ENCODE measurements around the gene TMEM91.

DNA sequence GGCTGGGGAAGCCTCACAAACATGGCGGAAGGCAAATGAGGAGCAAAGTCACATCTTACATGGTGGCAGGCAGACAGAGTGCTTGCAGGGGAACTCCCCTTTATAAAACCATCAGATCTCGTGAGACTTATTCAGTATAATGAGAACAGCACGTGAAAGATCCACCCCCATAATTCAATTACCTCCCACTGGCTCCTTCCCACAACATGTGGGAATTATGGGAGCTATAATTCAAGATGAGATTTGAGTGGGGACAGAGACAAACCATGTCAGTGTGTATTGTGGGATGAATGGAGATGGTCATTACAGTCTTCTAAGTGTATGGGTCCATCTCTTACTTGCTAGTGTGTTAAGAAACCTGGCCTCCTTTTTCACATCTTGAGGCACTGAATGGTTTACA is 25.7 kb downstream of the TMEM91 start:
- TF ChIP-seq EP300 (IDR thresholded peaks at IDR 0.05; ENCODE audit: low read length): no peak
- no peak for TF ChIP-seq FOS (IDR thresholded peaks at IDR 0.05; ENCODE audit: extremely low read depth, insufficient read length)
- no peak for TF ChIP-seq CTCF (IDR thresholded peaks at IDR 0.05 in 2 of 3, conservative IDR thresholded peaks at IDR 0.05 in 1 of 3; ENCODE audit: insufficient read depth in 2 of 3, low read depth in 1 of 3, low read length in 3 of 3)
- TF ChIP-seq, protein P1, sequence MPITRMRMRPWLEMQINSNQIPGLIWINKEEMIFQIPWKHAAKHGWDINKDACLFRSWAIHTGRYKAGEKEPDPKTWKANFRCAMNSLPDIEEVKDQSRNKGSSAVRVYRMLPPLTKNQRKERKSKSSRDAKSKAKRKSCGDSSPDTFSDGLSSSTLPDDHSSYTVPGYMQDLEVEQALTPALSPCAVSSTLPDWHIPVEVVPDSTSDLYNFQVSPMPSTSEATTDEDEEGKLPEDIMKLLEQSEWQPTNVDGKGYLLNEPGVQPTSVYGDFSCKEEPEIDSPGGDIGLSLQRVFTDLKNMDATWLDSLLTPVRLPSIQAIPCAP (CRISPR knock-in tag; IDR thresholded peaks at IDR 0.05; ENCODE audit: borderline replicate concordance): no peak
- TF ChIP-seq ATF3 (IDR thresholded peaks at IDR 0.05): no peak
- TF ChIP-seq ATF3 (CRISPR knock-in tag; conservative IDR thresholded peaks at IDR 0.05): no peak
- TF ChIP-seq, protein P2, sequence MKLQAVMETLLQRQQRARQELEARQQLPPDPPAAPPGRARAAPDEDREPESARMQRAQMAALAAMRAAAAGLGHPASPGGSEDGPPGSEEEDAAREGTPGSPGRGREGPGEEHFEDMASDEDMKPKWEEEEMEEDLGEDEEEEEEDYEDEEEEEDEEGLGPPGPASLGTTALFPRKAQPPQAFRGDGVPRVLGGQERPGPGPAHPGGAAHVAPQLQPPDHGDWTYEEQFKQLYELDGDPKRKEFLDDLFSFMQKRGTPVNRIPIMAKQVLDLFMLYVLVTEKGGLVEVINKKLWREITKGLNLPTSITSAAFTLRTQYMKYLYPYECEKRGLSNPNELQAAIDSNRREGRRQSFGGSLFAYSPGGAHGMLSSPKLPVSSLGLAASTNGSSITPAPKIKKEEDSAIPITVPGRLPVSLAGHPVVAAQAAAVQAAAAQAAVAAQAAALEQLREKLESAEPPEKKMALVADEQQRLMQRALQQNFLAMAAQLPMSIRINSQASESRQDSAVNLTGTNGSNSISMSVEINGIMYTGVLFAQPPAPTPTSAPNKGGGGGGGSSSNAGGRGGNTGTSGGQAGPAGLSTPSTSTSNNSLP (IDR thresholded peaks at IDR 0.05; ENCODE audit: borderline replicate concordance, low read depth, low read length): no peak
- TF ChIP-seq, protein P3, sequence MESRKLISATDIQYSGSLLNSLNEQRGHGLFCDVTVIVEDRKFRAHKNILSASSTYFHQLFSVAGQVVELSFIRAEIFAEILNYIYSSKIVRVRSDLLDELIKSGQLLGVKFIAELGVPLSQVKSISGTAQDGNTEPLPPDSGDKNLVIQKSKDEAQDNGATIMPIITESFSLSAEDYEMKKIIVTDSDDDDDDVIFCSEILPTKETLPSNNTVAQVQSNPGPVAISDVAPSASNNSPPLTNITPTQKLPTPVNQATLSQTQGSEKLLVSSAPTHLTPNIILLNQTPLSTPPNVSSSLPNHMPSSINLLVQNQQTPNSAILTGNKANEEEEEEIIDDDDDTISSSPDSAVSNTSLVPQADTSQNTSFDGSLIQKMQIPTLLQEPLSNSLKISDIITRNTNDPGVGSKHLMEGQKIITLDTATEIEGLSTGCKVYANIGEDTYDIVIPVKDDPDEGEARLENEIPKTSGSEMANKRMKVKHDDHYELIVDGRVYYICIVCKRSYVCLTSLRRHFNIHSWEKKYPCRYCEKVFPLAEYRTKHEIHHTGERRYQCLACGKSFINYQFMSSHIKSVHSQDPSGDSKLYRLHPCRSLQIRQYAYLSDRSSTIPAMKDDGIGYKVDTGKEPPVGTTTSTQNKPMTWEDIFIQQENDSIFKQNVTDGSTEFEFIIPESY (CRISPR knock-in tag; IDR thresholded peaks at IDR 0.05): no peak
- no peak for TF ChIP-seq PHF20 (IDR thresholded peaks at IDR 0.05; ENCODE audit: partially characterized antibody)
- no peak for TF ChIP-seq CREB3 (tag; conservative IDR thresholded peaks at IDR 0.05; ENCODE audit: low read depth)
- TF ChIP-seq THAP7 (CRISPR knock-in tag; IDR thresholded peaks at IDR 0.05): no peak
- TF ChIP-seq RFX5 (IDR thresholded peaks at IDR 0.05; ENCODE audit: low read depth, low read length): no peak
- TF ChIP-seq CLOCK (CRISPR knock-in tag; IDR thresholded peaks at IDR 0.05; ENCODE audit: borderline replicate concordance): no peak

All from K562 (cell line).